Endodermal cell (in vitro differentiated cells): ENCODE results near the gene HAS3. TPM values are rescaled to one million over a fixed set of nuclear protein-coding genes. Genes with fewer than 3 reads are reported as not detected.

Experiments used
- DNase-seq: peaks from one replicate; pipeline ENCODE4 v3.0.0-alpha.2; 2017
- H3K27ac ChIP-seq: 2 replicates; pipeline ENCODE4 v1.5.1; 2013; ENCODE audit warnings: mild to moderate bottlenecking, low read depth, low read length, moderate library complexity
- H3K27me3 ChIP-seq: 2 replicates; pipeline ENCODE4 v1.6.1; 2013; ENCODE audit warnings: mild to moderate bottlenecking, low read length, moderate library complexity; ENCODE audit not compliant: insufficient read depth, control insufficient read depth, poor library complexity, severe bottlenecking
- H3K36me3 ChIP-seq: 2 replicates; pipeline ENCODE4 v1.7.0; 2013; ENCODE audit warnings: mild to moderate bottlenecking, low read length, moderate library complexity; ENCODE audit not compliant: control insufficient read depth, insufficient read depth
- H3K4me1 ChIP-seq: one replicate; pipeline ENCODE4 v1.7.0; 2013; ENCODE audit warnings: low read length; ENCODE audit not compliant: control insufficient read depth, insufficient read depth
- H3K4me3 ChIP-seq: 2 replicates; pipeline ENCODE4 v1.5.1; 2013; ENCODE audit warnings: mild to moderate bottlenecking, low read length, moderate library complexity
- H3K9ac ChIP-seq: 2 replicates; pipeline ENCODE4 v1.6.1; 2013; ENCODE audit warnings: mild to moderate bottlenecking, low read length, moderate library complexity; ENCODE audit not compliant: poor library complexity, severe bottlenecking; ENCODE audit errors: extremely low read depth
- H3K9me3 ChIP-seq: 2 replicates; pipeline ENCODE4 v1.6.1; 2013; ENCODE audit warnings: mild to moderate bottlenecking, low read length, moderate library complexity; ENCODE audit not compliant: control insufficient read depth
- H3K27ac Mint-ChIP-seq: 2 replicates; pipeline ENCODE4 v1.8.0; 2020; ENCODE audit warnings: mixed read lengths
- H3K27me3 Mint-ChIP-seq: 2 replicates; pipeline ENCODE4 v1.8.0; 2021; ENCODE audit warnings: mild to moderate bottlenecking, mixed read lengths; ENCODE audit not compliant: insufficient read depth
- H3K36me3 Mint-ChIP-seq: 2 replicates; pipeline ENCODE4 v1.8.0; 2020; ENCODE audit warnings: low read depth, mixed read lengths
- H3K4me1 Mint-ChIP-seq: 2 replicates; pipeline ENCODE4 v1.8.0; 2020; ENCODE audit warnings: mixed read lengths
- H3K4me3 Mint-ChIP-seq: 2 replicates; pipeline ENCODE4 v1.8.0; 2020; ENCODE audit warnings: mild to moderate bottlenecking, moderate library complexity, mixed read lengths
- H3K9me3 Mint-ChIP-seq: 2 replicates; pipeline ENCODE4 v1.8.0; 2020; ENCODE audit warnings: mild to moderate bottlenecking, mixed read lengths
- WGBS, 2 experiments: methylation state at CpG; one replicate each; pipeline versions ENCODE4 v1.1.5 to v1.1.7; 2013; ENCODE audit warnings: missing lambda C conversion rate in 2 of 2, mixed read lengths in 1 of 2; ENCODE audit not compliant: insufficient coverage in 1 of 2, insufficient read length in 1 of 2; 5-methylcytosine and 5-hydroxymethylcytosine counted together
- long read RNA-seq, 4 experiments: library from polyadenylated mRNA in 2 of 4; library from RNA in 1 of 4; library from capped mRNA in 1 of 4; stranded (forward) in 3 of 4; unstranded in 1 of 4; transcript quantifications; one replicate each; pipeline ENCODE4 v2.0.0, GENCODE V29; 2020 to 2021; ENCODE audit warnings: inconsistent platforms in 1 of 4
- polyA plus RNA-seq, 2 experiments: library from polyadenylated mRNA; stranded (reverse); fragments of 50-300 nt; gene quantifications; one replicate each; pipeline ENCODE4 v1.2.3, GENCODE V29; 2013
- total RNA-seq, 2 donors: library from RNA; stranded (reverse); fragmentation: NEBNext Ultra II Directional in 1 of 2; extraction: Animal tissue kit (Norgen Biotek cat#: 25700) in 1 of 2; gene quantifications; 2 replicates in 1 of 2; 3 replicates in 1 of 2; pipeline ENCODE4 v1.2.1, GENCODE V29; 2021
- TF ChIP-seq, protein P1 (sequence below): fragments of 200-600 bp; sonication (generic); conservative IDR thresholded peaks from 2 replicates; pipeline ENCODE4 v1.5.0; 2021; ENCODE audit warnings: antibody characterized with exemption, mild to moderate bottlenecking

HAS3 gene, protein sequence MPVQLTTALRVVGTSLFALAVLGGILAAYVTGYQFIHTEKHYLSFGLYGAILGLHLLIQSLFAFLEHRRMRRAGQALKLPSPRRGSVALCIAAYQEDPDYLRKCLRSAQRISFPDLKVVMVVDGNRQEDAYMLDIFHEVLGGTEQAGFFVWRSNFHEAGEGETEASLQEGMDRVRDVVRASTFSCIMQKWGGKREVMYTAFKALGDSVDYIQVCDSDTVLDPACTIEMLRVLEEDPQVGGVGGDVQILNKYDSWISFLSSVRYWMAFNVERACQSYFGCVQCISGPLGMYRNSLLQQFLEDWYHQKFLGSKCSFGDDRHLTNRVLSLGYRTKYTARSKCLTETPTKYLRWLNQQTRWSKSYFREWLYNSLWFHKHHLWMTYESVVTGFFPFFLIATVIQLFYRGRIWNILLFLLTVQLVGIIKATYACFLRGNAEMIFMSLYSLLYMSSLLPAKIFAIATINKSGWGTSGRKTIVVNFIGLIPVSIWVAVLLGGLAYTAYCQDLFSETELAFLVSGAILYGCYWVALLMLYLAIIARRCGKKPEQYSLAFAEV
- 1 to 10 TPM; 1.8 to 4.1 TPM for total RNA-seq
- 3.2 TPM for polyA plus RNA-seq (2013, experiment 1 of 2)
- polyA plus RNA-seq (2013, experiment 2 of 2), result 2.4 TPM
- long read RNA-seq, experiment 1, result 0 reads
- long read RNA-seq, experiment 2, result 0 reads
- long read RNA-seq, experiment 3, partial matches to known transcripts, result 0 of 7 reads
- long read RNA-seq, experiment 3, other reads (novel, unspliced or antisense), result 4 of 7 reads
- long read RNA-seq, experiment 4, result 0 reads

DNA sequence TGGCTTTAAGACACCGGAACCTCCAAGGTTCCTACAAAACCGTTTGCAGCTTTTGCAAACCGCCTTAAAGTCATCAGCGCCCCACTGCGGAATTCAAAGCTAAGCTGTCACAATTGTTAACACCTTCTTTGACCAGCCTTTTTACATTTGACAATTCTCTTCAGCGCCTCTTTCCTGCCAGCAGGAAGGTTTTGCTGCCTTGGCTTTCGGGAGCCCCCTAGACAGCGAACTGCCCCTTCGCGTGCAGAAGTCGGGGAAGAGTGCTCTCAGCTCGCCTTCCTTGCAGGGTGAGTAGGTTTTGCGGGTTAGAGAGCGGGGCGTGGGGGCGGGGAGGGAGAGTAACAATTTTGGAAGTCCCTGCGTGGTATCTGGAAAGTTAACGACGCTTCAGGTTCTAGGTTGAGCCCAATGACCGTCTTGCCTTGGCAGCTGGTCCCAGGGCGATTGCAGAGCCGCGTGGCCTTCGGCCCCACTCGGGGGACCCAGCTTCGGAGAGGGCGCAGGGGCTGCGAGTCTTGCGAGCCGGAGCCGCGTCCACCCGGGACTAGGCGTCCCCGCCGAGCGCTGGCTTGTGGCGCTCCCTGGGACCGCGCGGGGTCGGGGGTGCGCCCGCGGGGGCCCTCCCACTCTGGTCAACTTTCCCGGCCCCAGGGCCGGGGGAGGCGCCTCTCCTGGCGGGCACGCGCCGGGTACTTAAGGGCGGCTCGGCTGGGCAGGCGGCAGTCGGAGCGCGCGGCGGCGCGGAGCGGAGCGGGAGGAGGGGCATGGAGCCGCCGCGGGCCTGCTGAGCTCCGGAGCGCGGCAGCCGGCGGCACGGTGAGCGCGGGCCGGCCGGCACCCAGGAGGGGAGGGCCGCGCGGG, at the start of gene HAS3:
Gene HAS3, plus strand, starts transcription at position 153 of the 861 bp plus-strand sequence. CDS start 3,743 bp downstream, outside the sequence.
- WGBS, 2 experiments, result 0 to 1% methylated on average over 24 to 80 of the region's 80 CpGs
- H3K9me3 ChIP-seq, result no peaks in the 10 kb centered on the region
- Mint-ChIP-seq H3K4me1 (peaks cover 36% of the 10 kb centered on the region), H3K36me3 (peaks cover 13% of the 10 kb centered on the region), H3K27me3 (peaks cover 74% of the 10 kb centered on the region), H3K4me3 (peak within 1 kb of the TSS; percentile 70), H3K9me3 (no peaks in the 10 kb centered on the region), H3K27ac (peak within 1 kb of the TSS; percentile 86)
- H3K4me1 ChIP-seq, result peaks cover 4% of the 10 kb centered on the region
- TF ChIP-seq, protein P1, sequence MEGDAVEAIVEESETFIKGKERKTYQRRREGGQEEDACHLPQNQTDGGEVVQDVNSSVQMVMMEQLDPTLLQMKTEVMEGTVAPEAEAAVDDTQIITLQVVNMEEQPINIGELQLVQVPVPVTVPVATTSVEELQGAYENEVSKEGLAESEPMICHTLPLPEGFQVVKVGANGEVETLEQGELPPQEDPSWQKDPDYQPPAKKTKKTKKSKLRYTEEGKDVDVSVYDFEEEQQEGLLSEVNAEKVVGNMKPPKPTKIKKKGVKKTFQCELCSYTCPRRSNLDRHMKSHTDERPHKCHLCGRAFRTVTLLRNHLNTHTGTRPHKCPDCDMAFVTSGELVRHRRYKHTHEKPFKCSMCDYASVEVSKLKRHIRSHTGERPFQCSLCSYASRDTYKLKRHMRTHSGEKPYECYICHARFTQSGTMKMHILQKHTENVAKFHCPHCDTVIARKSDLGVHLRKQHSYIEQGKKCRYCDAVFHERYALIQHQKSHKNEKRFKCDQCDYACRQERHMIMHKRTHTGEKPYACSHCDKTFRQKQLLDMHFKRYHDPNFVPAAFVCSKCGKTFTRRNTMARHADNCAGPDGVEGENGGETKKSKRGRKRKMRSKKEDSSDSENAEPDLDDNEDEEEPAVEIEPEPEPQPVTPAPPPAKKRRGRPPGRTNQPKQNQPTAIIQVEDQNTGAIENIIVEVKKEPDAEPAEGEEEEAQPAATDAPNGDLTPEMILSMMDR, result peak; percentile 54
- H3K9ac ChIP-seq, result no peak within 1 kb of the TSS
- H3K4me3 ChIP-seq, result peak within 1 kb of the TSS; percentile 83
- DNase-seq, result peak; percentile 93
- peaks cover 59% of the 10 kb centered on the region for H3K27me3 ChIP-seq
- no peak within 1 kb of the TSS for H3K27ac ChIP-seq
- no peaks in the 10 kb centered on the region for H3K36me3 ChIP-seq

DNA sequence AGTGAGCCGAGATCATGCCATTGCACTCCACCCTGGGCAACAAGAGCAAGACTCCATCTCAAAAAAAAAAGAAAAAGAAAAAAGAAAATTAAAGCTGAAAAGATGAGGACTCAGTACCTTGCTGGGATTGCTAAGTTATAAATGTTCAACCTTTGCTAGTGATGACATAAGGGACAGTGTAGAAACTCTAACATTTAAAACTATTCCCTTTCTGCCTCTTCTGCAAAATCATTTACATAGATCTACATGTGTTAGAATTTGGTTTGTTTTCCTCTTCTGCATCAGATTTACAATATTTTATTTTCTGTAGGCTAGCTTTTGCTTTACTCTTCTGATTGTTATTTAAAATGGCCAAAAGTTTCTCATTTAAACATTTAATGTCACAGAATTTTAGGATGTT, 49.5 kb upstream of the HAS3 start:
- no CpG with 5 or more reads among the region's 1 CpG for WGBS, 2 experiments
- no peak overlapping the region for H3K27ac Mint-ChIP-seq
- Histone ChIP-seq H3K4me1 (no peaks in the 10 kb centered on the region), H3K4me3 (no peak overlapping the region), H3K9me3 (no peaks in the 10 kb centered on the region), H3K36me3 (no peaks in the 10 kb centered on the region), H3K9ac (no peak overlapping the region), H3K27me3 (no peaks in the 10 kb centered on the region), H3K27ac (no peak overlapping the region)
- no peak for DNase-seq
- no peaks in the 10 kb centered on the region for H3K36me3 Mint-ChIP-seq
- H3K27me3 Mint-ChIP-seq, result no peaks in the 10 kb centered on the region
- no peak overlapping the region for H3K4me3 Mint-ChIP-seq
- peaks cover 20% of the 10 kb centered on the region for H3K4me1 Mint-ChIP-seq
- no peaks in the 10 kb centered on the region for H3K9me3 Mint-ChIP-seq
- TF ChIP-seq, protein P1, result no peak

DNA sequence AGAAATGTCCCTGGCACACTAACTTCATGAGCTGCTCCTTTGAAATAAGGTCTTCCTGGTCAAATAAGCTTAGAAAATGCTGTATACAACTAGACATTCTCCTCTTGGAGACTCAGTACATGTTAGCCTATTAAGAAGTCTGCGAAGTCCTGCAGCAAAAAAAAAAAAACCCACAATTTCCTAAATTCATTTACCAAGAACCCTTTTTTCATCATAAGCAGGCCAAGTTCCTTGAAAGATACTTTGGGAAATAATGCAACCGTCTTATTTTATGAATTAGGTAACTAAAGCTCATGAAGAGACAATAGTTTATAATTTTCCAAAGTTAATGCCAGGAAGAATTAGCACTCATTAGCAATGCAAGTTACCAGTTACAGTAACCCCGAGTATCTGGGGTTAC, 49.0 kb upstream of the HAS3 start:
- no peaks in the 10 kb centered on the region for H3K9me3 Mint-ChIP-seq
- Histone ChIP-seq H3K4me1 (no peaks in the 10 kb centered on the region), H3K27ac (no peak overlapping the region), H3K36me3 (no peaks in the 10 kb centered on the region), H3K9me3 (no peaks in the 10 kb centered on the region), H3K9ac (no peak overlapping the region), H3K4me3 (no peak overlapping the region), H3K27me3 (no peaks in the 10 kb centered on the region)
- H3K36me3 Mint-ChIP-seq, result no peaks in the 10 kb centered on the region
- TF ChIP-seq, protein P1, result no peak
- H3K4me3 Mint-ChIP-seq, result no peak overlapping the region
- no peaks in the 10 kb centered on the region for H3K27me3 Mint-ChIP-seq
- 86 to 94% methylated on average over 1 to 3 of the region's 3 CpGs for WGBS, 2 experiments
- peaks cover 20% of the 10 kb centered on the region for H3K4me1 Mint-ChIP-seq
- no peak overlapping the region for H3K27ac Mint-ChIP-seq
- no peak for DNase-seq
